Measurements from ENCODE around the gene RBM42.
"Not testable (repeated sequence)": the region's sequence is repeated elsewhere in the genome, so short reads cannot be mapped to it uniquely, and the experiment has no call there.

RBM42 gene

DNA sequence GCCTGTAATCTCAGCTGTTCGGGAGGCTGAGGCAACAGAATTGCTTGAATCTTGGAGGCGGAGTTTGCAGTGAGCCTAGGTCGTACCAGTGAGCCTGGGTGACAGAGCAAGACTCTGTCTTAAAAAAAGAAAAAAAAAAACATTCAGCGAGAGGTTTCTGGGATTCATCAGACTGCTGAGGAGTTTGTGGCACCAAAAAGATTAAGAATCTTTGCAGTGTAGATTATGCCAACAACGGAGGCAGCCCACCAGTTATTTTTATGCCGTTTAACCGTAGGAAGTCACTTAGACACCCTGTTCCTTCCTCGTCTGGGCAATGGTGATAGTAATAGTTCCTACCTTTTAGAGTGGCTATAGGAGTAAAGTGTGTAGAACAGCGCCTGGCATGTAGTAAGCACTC, 21.7 kb downstream of the RBM42 start:
- DNase-seq (ENCODE audit: low read depth) = no peak

DNA sequence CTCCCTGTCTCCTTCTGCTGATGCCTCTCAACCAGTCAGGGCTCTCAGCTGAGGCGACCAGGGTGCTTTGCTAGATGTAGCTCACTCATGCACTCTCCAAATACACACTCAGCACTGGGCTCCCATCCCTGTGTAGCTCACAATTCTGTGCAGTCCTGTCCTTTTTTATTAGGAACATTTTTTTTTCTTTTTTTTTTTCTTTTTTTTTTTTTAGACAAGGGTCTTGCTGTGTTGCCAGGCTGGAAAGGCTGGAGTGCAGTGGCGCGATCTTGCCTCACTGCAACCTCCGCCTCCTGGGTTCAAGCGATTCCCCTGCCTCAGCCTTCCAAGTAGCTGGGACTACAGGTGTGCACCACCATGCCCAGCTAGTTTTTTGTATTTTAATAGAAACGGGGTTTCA, 26.0 kb downstream of the RBM42 start:
- not testable (repeated sequence) for DNase-seq (ENCODE audit: low read depth)

DNA sequence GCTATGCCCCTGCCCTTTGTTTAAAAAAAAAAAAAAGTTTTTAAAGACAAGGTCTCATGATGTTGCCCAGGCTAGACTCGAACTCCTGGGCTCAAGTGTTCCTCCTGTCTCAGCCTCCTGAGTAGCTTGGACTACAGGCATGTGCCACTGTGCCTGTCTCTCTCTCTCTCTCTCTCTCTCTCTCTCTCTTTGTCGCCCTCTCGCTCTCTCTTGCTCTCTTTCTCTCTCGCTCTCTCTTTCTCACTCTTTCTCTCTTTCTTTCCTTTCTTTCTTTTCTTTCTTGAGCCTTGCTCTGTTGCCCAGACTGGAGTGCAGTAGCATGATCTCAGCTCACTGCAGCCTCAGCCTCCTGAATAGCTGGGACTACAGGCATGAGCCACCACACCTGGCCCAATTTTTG, 26.8 kb downstream of the RBM42 start:
- no peak for DNase-seq (ENCODE audit: low read depth)

DNA sequence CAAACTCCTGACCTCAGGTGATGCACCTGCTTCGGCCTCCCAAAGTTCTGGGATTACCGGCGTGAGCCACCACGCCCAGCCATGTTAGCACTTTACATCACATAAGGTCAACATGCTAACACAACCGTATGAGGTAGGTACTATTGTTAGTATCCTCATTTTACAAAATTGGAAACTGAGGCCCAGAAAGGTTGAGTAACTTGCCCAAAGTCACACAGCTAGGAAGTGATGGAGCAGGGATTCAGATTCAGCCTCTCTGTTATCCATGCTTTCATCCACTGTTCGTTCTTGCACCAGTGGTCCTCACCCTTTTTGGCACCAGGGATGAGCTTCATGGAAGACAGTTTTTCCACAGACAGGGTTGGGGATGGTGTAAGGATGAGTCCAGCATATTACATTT, 27.9 kb downstream of the RBM42 start:
- DNase-seq (ENCODE audit: low read depth) = no peak

DNA sequence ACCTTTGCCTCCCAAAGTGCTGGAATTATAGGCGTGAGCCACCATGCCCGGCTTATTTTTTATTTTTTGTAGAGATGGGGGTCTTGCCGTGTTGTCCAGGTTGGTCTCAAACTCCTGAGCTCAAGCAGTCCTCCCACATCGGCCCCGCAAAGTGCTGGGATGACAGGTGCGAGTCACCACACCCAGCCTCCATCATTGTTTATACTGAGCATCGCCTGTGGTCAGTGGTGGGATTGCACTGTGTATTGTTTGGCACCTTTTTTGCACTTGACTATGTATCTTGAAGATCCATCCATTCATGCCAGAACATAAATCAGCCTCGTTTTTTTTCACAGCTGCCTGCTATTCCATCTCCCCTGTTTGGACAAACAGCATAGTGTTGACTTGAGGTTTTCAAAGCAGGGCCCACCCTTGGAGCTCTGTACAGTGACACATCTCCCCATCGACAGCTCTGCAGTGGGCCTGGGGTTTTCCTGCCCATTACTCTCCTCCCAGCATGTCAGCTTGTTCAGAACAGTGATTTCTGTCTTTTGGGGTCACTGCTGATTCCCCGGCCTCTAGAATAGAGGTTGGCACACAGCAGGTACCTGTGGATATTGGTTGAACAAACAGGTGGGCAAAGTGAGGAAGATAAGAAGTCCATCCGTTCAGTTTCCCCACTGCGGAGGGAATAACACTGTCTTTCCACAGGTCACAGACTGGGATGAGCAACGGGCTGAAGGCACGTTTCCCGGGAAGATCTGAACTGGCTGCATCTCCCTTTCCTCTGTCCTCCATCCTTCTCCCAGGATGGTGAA, 29.3 kb downstream of the RBM42 start:
- DNase-seq (ENCODE audit: low read depth) = no peak

DNA sequence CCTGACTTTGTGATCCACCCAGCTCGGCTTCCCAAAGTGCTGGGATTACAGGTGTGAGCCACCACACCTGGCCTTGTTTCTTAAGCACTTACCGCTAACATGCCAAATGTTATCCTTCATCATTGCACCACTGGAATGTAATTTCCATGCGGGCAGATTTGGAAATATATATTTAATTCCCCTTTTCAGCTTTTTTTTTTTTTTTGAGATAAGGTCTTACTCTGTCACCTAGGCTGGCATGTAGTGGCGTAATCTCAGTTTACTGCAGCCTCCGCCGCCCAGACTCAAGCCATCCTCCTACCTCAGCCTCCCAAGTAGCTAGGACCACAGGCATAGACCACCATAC, 33.1 kb downstream of the RBM42 start:
- no peak for DNase-seq (ENCODE audit: low read depth)

DNA sequence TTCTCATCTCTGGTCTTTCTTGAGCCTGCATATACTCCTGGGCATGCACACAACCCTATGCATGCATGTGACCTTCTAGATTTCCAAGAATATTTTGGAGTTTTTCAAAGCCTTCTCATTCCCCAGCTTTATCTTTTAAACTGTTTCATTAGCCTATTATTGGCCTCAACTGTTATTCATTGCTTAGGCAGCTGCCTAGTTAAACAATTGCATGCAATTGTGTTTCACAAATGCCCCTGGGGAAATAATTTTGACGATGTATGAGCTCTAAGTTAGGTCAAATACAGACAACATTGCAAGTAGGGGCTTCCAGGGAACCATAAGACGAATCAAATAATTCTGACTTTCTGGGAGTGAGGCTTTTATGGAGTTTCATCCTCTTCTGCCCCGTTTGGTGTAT, 35.1 kb downstream of the RBM42 start:
- DNase-seq (ENCODE audit: low read depth) = no peak

DNA sequence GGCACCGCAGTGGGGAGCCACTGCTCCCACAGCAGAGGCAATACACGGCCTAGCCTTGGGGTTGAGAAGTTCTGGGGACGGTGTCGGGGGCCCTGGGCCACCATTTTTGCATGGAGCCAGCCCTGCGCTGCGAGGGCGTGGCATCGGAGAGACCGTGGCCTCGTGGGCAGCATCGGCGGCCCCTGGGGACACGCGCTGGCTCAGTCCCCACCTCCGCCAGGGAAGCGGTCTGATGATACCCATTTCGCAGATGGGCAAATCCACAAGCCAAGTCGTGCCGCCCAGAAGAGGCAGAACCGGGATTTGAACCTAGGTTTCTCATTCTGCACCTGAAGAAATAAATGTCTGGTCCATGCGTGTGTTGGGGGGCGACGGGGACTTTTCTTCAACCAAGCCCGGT, 36.3 kb downstream of the RBM42 start:
- DNase-seq (ENCODE audit: low read depth) = no peak

DNA sequence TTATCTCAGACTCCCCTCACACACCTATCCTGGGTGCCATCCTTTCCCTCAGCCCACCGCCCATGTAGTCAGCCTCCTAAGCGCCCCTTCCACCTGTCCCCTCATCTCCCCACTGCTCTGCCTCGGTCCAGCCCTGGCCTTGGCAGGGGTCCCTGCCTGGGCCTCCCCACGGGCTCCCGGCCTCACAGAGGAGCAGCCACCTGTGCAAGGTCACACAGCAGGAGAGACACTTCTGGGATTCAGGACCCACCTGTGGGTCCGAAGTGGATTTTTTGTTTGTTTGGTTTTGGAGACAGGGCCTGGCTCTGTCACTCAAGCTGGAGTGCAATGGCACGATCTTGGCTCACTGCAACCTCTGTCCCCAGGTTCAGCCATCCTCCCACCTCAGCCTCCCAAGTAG, 36.8 kb downstream of the RBM42 start:
- DNase-seq (ENCODE audit: low read depth) = no peak

DNA sequence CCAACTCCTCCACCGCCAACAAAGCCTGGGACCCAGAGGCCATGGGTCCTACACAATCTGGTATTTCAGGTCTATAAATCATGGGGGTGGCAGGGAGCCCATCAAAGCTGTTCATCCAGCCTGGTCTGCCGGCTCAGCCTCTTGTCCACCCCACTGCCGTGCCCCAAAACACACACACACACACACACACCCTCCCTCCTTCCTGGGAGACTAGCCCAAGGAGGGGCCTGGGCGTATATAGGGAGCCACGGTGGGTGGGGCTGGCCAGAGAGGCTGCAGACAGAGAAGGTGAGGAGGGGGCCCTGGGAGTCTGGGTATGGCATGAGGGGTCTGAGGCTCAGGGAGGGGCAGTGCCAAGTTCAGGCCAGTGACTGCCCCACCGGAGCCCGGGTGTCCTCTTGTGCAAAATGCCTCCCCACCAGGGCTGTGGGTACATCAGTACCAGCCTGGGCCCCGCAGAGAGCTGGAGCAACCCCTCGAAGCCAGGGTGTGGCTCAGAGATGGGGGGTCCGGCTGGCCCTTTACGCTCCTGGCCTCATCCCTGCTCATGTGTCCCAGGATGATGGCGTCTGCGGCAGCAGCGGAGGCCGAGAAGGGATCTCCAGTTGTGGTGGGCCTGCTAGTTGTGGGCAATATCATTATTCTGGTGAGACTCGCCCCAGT, 37.5 kb downstream of the RBM42 start, which contains the start of gene UPK1A:
TSS of gene UPK1A (plus strand) at position 267 of the 663 bp plus-strand sequence. CDS start at position 563, 296 bp downstream.
- no peak for DNase-seq (ENCODE audit: low read depth)

DNA sequence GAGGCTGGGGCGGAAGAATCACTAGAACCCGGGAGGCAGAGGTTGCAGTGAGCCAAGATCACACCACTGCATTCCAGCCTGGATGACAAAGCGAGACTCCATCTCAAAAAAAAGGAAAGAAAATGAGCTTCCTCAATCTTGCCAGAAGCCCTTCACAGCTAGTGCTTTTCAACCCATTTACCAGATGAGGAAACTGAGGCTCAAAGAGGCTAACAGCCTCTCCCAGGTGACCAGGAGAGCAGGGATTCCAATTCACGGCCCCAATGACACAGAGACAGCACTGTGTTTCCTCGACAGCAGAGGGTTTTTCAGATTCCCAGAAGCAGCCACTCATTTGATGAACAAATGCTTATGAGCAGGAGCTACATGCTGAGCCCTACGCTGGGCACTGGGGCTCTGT, 40.7 kb downstream of the RBM42 start:
- DNase-seq (ENCODE audit: low read depth) = no peak

DNA sequence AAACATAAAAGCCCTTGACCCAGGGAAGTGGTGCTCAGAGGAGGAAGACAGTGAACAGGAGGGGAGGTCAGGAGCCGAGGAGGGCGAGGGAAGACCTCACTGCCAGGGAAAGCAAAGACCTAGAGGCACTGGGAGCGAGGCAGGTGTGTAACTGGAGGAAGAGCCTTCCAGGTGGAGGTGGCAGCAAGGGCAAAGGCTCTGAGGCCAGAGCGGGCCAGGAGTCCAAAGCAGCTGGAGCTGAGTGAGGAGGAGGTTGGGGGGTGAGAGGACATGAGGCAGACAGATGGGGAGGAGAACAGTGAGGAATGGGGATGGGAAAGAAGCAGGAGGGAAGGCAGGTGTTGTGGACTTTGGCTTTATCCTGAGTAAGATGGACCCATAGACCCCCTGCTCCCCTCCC, 41.1 kb downstream of the RBM42 start:
- no peak for DNase-seq (ENCODE audit: low read depth)

DNA sequence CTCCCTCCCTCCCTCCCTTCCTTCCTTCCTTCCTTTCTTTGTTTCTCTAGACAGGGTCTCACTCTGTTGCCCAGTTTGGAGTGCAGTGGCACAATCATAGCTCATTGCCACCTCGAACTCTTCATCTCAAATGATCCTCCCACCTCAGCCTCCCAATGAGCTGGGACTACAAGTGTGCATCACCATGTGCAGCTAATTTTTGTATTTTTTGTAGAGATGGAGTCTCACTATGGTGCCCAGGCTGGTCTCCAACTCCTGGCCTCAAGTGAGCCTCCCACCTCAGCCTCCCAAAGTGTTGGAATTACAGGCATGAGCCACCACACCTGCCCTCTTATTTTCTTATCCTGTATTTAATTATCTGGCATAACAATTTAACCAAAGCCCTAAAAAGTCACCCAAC, 41.9 kb downstream of the RBM42 start:
- no peak for DNase-seq (ENCODE audit: low read depth)

DNA sequence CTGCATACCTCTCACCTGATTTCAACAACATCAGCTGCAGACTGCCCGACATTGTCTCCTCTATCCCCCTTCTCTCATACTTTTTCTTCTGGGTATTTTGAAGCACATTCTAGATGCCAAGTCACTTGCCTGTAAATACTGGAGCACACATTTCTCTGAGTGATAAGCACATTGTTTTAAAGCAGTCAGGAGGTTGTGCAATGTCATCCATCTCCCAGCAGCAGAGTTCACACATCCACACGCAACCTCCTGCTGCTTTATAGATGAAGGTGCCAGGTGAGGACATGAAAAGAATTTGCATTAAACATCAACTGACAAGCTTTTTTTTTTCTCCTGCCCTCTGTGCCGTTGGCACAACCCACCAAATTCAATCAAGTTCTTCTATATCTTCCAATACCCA, 43.0 kb downstream of the RBM42 start:
- DNase-seq (ENCODE audit: low read depth) = no peak

DNA sequence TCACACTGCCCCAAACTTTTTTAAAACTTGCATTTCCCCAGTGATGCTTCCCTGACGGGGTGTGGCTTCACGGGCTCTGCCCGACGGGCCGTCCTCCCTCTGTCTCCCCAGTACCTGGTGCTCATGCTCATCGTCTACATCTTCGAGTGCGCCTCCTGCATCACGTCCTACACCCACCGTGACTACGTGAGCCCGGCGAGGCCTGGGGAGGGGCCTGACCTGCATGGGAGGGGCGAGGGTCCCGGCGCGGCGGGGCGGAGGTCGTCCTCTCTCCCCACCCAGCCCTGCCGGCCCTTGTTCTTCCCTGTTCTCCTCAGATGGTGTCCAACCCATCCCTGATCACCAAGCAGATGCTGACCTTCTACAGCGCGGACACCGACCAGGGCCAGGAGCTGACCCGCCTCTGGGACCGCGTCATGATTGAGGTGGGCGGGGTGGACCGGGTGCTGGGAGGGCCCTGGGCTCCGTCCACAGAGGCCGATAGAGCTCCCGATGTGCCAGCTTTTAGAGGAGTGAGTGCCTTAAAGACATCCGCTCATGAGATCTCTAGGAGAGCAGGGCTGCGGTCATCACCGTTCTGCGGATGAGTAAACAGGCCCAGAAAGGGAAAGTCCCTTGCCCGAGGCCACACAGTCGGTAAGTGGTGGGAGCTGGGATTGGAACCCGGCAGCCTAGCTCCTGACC, 44.4 kb downstream of the RBM42 start:
- DNase-seq (ENCODE audit: low read depth) = peak; percentile 6

DNA sequence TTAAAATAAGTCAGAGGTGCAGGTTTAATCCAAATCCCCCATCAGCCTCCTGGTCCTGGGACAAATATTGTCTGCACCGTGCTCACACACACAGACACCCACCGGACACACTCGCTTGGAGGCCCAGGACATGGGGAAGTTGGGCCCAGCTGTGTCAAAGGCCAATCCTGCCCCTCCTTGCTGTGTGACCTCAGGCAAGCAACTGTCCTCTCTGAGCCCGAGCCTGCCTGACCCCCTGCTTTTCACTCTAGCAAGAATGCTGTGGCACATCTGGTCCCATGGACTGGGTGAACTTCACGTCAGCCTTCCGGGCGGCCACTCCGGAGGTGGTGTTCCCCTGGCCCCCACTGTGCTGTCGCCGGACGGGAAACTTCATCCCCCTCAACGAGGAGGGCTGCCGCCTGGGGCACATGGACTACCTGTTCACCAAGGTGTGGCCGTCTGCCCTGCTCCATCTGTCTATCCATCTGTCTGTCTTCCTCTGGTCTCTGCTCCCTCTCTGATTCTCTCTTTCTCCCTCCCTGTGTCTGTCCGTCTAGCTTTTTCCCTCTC, 46.8 kb downstream of the RBM42 start:
- no peak for DNase-seq (ENCODE audit: low read depth)
